GM18951 (cell line): ENCODE results near the gene SPDEF.

Source experiments
- POLR2A ChIP-seq: IDR thresholded peaks from 4 replicates; pipeline ENCODE4 v1.6.1; 2011; ENCODE audit warnings: mild to moderate bottlenecking; ENCODE audit not compliant: insufficient read length, insufficient read depth; ENCODE audit errors: extremely low read depth
- in situ Hi-C: fragments of 300-500 bp; cut with MboI; formaldehyde crosslinking; loops from one replicate; pipeline ENCODE4 v1.12.0; 2022; ENCODE audit warnings: low sequenced_read_pairs, mixed read lengths, inconsistent platforms; ENCODE audit not compliant: unreplicated experiment

Gene SPDEF

DNA sequence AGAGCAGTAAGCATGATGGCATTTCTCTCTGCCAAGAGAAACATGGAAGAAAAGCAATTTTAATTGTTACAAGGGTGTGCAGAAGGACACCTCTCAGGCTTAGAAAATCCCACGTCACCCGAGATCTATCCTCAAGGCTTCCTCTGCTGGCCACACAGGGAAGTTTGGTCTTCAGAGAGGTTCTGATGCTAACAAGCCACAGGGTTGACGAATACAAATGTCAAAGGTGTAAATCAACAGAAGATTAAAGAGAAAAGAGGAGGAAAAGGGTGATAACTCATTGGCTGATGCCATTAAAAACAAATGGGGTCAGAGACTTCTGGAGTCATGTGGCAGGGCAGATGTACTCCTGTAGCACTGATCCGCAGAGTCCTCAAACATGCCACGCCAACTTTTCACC is 33.6 kb upstream of the SPDEF start:
- in situ Hi-C loops = no loop called here
- TF ChIP-seq POLR2A = no peak

DNA sequence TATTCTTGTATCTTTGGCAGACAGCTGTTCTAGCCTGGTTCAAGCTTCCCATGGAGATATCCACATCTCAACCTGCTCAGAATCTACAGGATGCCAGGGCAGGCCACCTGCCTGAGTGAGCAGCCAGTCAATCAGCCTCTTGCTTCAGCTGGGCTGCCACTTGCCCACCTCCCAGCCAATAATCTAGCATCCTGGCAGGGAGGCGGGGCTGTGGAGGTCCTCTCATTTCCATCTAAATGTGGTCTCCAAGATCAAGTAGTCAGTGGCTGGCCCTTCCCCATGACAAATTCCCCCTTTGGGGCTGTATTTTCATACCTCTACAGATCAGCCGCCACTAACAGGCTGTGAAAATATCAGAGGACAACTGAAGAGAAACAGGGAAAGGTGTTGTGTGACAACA is 33.0 kb upstream of the SPDEF start:
- in situ Hi-C loops = no loop called here
- no peak for TF ChIP-seq POLR2A

DNA sequence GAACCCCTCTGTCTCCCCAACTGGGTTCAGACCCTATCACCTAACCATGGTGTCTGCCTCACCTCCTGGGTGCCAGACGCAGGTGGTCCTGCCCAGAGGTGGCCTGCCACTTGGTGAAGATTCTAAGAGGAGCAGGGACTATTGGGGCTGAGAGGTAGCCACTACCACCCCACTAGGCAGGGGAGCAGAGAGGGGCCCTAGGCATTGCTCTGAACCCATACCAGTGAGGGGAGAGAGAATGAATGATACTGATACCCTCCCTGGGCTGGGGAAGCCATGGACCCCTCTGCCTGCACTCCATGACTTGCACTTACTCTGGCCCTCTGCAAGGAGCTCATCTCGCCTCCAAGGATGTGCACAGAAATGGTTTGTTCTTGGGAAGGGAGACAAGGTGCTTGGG is 31.7 kb upstream of the SPDEF start:
- in situ Hi-C loops = no loop called here

DNA sequence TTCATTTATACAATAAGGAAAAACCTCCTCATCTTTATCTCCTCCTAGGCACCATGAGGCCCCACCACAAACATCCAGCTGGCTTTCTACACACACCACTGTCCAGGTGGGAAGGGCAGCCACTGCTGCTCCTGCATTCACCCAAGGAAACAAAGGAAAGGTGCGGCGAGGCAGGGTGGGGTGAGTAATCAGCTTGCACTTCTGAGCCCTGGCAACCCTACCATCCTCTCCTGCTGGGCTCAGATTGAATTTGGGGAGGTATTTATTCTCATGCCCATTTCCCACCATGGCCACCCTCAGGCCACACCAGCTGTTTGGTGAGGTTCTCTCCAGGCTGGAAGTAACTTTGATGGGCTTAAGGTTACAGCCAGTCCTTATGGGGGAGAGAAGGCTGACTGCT is 31.2 kb upstream of the SPDEF start:
- in situ Hi-C loops = no loop called here
- no peak for TF ChIP-seq POLR2A

More for the DNA sequence above, 31.7 kb upstream of the SPDEF start:
- TF ChIP-seq POLR2A = no peak

DNA sequence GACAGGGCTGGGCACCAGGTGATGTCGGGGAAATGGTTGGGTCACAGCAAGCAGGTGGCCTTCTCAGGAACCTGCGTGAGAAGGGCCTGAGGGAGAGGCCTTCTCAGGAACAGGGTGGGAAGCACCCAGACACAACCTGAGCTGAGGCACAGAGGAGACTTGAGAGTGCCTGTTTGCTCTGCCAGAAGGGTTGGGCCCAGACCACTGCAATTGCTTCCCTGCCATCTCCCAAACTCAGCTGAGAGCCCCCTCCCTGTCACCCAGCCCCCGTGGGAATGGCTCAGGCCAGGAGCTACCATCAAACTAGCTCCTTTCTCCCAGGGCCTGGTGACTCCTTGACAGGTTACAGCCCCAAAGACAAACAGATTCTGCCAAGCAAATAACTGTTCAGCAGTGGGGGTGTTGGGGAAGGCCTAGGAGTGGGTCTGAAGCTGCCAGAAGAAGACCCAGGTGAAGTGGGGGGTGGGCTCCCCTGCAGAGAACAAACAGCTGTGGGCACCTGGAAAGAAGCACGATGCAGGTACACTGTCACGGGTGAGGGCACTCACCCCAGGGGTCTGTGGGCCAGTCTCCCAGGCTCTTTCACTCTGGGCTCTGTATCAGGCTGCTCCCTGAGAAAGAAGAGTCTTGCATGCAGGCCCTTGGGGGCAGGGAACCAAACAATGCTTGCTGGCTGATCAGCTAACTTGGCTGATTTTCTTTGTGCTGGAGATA is 30.4 kb upstream of the SPDEF start:
- in situ Hi-C loops = no loop called here
- no peak for TF ChIP-seq POLR2A

DNA sequence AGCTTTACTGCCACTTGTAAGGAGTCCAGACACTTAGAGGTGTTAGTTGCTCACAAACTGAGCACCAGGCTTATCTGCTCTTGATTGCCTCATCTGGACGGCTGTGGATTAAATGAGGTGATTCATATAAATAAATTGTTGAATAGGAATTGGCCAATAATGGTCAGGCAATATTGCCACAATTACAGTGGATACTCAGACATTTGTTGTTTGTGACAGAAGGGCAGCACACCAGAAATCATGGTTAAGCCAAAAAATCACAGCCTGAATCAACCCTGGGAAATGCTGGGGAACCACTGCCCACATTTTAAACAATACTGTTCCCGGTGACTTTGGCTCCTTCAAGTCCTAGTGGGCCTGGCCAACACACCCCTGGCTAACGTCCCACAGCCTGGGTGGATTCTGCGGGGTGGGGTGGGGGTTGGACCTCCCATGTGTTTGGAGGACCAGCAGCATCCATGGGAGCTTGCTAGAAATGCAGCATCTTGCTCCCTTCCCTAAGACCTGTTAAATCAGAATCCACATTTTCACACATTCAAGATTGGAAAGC is 29.5 kb upstream of the SPDEF start:
- TF ChIP-seq POLR2A = no peak
- in situ Hi-C loops = no loop called here

DNA sequence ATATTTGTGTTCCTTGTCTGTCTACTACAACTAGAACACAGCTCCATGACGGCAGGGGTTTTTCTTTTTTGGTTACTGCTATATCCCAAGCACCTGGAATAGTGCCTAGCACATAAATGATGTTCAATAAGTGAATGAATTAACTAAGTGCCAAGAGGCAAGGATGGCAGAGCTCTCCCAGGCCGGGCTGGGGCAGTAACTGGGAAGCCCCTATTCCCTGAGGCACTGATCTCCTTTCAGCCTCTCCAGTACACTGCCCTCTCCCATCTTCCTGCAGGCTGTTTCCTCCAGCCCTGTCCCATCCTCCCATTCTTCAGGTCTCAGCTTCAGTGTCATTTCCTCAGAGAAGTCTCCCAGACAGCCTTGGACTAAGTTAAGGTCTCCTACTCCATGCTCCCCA is 29.0 kb upstream of the SPDEF start:
- TF ChIP-seq POLR2A = no peak
- in situ Hi-C loops = no loop called here

DNA sequence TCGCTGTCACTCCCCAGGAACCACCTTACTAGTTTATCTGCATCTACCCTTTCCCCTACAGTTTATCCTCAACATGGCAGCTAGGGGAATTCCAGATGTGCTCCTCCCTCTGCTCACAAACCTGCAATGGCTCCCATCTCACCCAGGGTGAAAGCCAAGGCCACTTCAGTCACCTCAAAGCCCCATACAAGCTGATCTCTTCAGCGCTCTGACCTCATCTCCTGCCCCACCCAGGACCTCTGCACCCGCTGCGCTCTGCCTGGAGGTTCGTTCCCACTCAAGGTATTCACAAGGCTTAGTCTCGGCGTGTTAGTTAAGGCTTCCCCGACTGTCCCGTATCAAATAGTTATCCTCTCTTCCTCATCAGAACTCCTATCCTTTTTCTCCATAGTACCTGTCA is 28.6 kb upstream of the SPDEF start:
- TF ChIP-seq POLR2A = no peak
- in situ Hi-C loops = no loop called here

DNA sequence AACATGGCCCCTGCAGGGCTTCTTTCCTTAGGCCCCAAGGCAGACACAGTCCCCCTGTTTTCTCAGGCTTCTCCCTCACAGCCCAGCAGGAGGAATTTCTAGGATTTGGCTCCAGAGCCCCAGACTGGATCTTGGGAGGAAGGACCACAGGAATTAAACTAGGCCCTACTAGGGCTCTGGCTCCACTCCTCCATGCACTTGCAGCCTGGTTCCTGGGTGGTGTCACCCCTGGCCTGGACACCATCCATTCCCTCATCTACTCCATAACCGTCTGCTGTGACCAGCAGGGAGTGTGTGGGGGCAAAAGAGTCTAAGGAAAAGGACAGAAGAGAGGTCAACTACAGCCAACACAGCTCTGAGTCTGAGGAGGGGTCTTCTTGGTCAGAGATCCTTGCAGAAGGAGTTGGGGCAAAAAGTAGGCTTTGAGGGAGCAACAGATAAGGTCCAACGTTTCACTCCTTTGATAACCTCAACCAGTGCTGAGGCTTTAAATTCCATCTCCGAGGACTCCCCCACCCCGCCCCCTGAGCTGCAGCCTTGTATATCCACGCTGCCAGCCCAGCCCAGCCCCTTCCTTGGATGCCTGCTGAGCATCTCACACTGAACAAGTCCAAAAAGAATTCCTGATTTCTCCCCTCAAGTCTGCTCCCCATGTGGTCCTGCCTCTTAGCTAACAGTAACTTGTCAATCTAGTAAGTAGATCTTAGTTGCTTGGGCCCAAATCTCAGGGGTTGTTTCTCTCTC is 27.9 kb upstream of the SPDEF start:
- no peak for TF ChIP-seq POLR2A
- in situ Hi-C loops = no loop called here

DNA sequence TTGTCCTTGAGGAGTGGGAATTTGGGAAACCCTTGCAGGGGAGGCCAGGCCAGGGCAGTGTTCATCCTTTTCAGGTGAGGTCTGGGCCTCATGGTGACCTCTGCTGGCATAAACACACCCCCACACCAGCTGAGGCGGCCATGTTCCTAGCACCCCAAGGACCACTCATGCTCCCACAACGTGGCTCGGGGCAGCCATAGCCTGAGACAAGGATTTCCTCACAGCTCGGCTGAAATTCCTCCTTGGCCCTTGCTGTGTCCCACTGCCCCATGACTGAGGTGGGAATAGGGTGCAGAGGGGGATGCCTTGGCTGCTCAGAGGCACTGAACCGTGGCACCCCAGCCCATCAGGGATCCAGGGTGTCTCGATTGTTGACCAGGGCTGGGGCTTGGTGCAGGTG is 27.3 kb upstream of the SPDEF start:
- in situ Hi-C loops = no loop called here
- TF ChIP-seq POLR2A = no peak

DNA sequence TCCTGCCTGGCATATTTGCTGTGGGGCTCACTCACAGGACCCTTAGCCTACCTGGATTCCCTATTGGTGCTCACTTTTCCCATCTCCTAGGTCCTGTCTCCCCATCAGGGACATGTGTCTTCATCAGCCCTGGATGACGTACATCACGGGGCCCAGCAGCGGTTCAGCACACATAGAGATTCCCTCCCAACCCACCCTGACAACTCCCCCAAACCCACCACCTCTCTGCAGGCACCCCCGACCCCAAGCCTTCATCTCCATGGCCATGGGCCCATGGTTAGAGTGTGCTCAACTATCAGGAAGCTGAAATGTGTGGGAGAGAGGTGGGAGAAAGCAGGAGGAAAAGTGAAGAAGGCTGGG is 25.4 kb upstream of the SPDEF start:
- TF ChIP-seq POLR2A = no peak
- in situ Hi-C loops = no loop called here

DNA sequence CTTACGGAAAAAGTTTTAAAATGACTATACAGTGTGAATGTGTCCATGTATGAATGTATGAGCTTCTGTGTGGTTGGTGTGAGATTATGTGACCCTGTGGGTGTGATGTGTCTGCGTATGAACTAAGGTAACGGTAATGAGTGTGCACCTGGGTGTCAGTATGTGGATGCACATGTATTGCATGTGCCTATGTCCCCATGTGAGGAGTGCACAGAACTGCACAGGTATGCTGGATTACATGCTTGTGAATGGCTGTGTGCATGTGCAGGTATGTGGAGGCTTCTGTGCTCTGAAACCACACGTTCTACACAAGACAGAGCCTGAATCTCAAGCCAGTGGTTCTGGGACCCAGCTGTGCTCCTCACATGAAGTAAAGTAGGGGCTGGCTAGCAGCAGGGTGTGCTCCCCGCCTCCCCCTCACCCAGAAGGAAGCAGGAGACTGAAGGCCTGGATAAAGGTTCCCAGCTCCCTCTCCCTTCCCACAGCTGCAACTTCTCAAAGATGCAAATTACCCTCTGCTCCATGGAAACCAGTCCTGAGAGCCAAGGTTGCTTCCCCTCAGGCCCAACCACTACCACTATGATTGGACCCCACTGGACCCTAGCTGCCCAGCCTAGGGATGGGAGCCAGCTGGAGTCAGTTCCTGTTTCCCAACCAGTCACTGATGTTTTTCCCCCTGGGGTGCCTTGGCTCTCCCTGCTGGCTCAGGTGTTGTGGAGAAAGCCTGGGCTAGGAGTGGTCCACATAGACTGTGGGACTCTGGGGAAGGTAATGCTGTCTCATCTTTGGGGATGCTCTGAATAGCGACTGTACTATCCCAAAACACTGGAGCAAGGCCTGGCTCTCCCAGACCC is 24.8 kb upstream of the SPDEF start:
- in situ Hi-C loops = no loop called here
- TF ChIP-seq POLR2A = no peak

DNA sequence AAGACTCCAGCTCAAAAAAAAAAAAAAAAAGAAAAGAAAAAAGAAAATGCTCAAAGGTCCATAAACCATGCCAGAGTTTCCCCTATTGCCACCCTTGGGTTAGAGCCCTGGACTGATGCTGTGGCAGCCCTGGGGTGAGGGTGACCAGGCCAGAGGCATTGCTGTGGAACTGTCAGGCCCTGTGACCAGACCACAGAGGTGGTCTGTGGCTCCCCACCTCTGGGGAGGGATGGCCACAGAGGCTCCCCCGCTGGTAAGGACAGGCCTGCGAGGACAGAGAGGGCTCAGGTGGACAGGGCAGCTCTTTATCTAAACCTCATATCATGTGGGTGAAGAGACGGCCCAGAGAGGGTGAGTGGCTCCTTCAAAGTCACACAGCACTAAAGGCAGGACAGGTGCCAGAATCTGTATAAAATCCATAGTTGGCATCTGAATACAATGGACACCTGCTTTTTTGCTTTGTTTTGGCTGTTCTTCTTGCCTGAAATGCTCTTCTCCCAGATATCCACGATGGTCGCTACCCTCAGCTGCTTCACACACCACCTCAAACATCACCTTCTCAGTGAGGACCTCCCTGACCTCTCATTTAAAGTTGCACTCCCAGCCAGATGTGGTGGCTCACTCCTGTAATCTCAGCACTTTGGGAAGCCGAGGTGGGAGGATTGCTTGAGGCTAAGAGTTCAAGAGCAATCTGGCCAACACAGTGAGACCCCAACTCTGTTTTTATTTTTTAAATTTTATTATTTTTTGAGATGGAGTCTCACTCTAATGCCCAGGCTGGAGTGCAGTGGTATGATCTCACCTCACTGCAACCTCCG is 22.5 kb upstream of the SPDEF start:
- in situ Hi-C loops = no loop called here
- no peak for TF ChIP-seq POLR2A
